HepG2 (cell line): ENCODE measurements around the gene ZNF26. TPM values are rescaled to one million over a fixed set of nuclear protein-coding genes. Genes with fewer than 3 reads are reported as not detected.
"Not testable (repeated sequence)": the region's sequence is repeated elsewhere in the genome, so short reads cannot be mapped to it uniquely, and the experiment has no call there.

Source experiments
- ATAC-seq: fragments of 200-7000 bp; cut with Tn5 transposase; 3 replicates; pipeline ENCODE4 v1.9.1; 2020; ENCODE audit warnings: mild to moderate bottlenecking, moderate library complexity
- BruUV-seq: library from RNA; stranded (reverse); fragments of 400-500 nt; replicated peaks from 2 replicates; lab custom pipeline; 2021; lab: Mats Ljungman, UMichigan
- CTCF ChIA-PET: fragments of 300-600 bp; formaldehyde crosslinking; extraction: SDS; loops from one replicate; lab custom pipeline; 2021; ENCODE audit warnings: low total read pairs, inconsistent platforms, low intra/inter-chr PET ratio; lab: Yijun Ruan, JAX
- POLR2A ChIA-PET: fragments of 350-600 bp; sonication (Branson Sonifier 250); formaldehyde crosslinking; loops from one replicate; lab custom pipeline; 2020; ENCODE audit warnings: antibody characterized with exemption, inconsistent platforms; lab: Yijun Ruan, JAX
- DNase-seq: peaks from one replicate; pipeline ENCODE4 v3.0.0-alpha.2; 2015; ENCODE audit warnings: low spot score
- FAIRE-seq: peaks from 3 replicates; lab custom pipeline; 2011; peaks lifted over from hg19 to GRCh38; lab: Jason Lieb, UNC
- H2AFZ ChIP-seq: one replicate; pipeline ENCODE4 v1.6.1; 2011; ENCODE audit warnings: low read length, inconsistent platforms
- H3K27ac ChIP-seq: fragments of 300-600 bp; 3 replicates; pipeline ENCODE4 v1.8.0; 2011; ENCODE audit warnings: mixed run types, mild to moderate bottlenecking, mixed read lengths, low read length, inconsistent platforms; ENCODE audit not compliant: insufficient read depth; ENCODE audit errors: extremely low read length
- H3K27me3 ChIP-seq, 2 experiments: fragments of 200-600 bp in 1 of 2; 2 replicates in 1 of 2; 3 replicates in 1 of 2; pipeline versions ENCODE4 v1.6.0 to v1.8.0; 2011; ENCODE audit warnings: low read length in 2 of 2, mild to moderate bottlenecking in 2 of 2, moderate library complexity in 2 of 2, inconsistent platforms in 1 of 2; ENCODE audit not compliant: insufficient read depth in 2 of 2, control insufficient read depth in 1 of 2
- H3K36me3 ChIP-seq, 2 experiments: fragments of 200-600 bp in 1 of 2; replicated peaks in 1 of 2; 2 replicates in 1 of 2; 3 replicates in 1 of 2; pipeline versions ENCODE4 v1.5.1 to v1.8.0; 2011; ENCODE audit warnings: low read length in 2 of 2, inconsistent platforms in 1 of 2; ENCODE audit not compliant: insufficient read depth in 2 of 2, control insufficient read depth in 1 of 2
- H3K4me1 ChIP-seq: 2 replicates; pipeline ENCODE4 v1.5.1; 2012; ENCODE audit warnings: low read length, inconsistent platforms; ENCODE audit not compliant: insufficient read depth
- H3K4me2 ChIP-seq: 2 replicates; pipeline ENCODE4 v1.6.0; 2011; ENCODE audit warnings: low read depth, low read length, inconsistent platforms
- H3K4me3 ChIP-seq, 3 experiments: fragments of 200-600 bp in 1 of 3; sonication (generic), shearing (Covaris generic) in 1 of 3; replicated peaks in 1 of 3; 2 replicates each; pipeline ENCODE4 v1.5.1; 2011 to 2016; ENCODE audit warnings: low read length in 3 of 3, inconsistent platforms in 2 of 3, low read depth in 2 of 3, mild to moderate bottlenecking in 2 of 3, control low read depth in 1 of 3, mixed read lengths in 1 of 3; ENCODE audit not compliant: insufficient read depth in 1 of 3
- H3K79me2 ChIP-seq: one replicate; pipeline ENCODE4 v1.6.1; 2011; ENCODE audit warnings: low read length, inconsistent platforms; ENCODE audit not compliant: insufficient read depth
- H3K9ac ChIP-seq: 2 replicates; pipeline ENCODE4 v1.6.0; 2011; ENCODE audit warnings: mild to moderate bottlenecking, low read depth, low read length, inconsistent platforms; ENCODE audit not compliant: insufficient read depth
- H3K9me3 ChIP-seq: 2 replicates; pipeline ENCODE4 v1.5.1; 2012; ENCODE audit warnings: mild to moderate bottlenecking, low read length
- H4K20me1 ChIP-seq: 2 replicates; pipeline ENCODE4 v1.6.0; 2011; ENCODE audit warnings: inconsistent platforms, mild to moderate bottlenecking, low read length, moderate library complexity; ENCODE audit not compliant: insufficient read depth
- E2F5 ChIP-seq: sonication (generic); formaldehyde crosslinking; conservative IDR thresholded peaks from 2 replicates; pipeline ENCODE4 v1.4.0; 2020; ENCODE audit warnings: missing genetic modification reagents
- MAZ ChIP-seq, 2 experiments: sonication (generic) in 1 of 2; formaldehyde crosslinking in 1 of 2; IDR thresholded peaks; 2 replicates each; pipeline versions ENCODE4 v1.5.0 to v1.6.1; 2012 to 2020; ENCODE audit warnings: low read depth in 2 of 2, mild to moderate bottlenecking in 2 of 2, borderline replicate concordance in 1 of 2, improper control_type of control experiment in 1 of 2, low read length in 1 of 2, missing genetic modification reagents in 1 of 2, moderate library complexity in 1 of 2
- PAX8 ChIP-seq: sonication (generic); formaldehyde crosslinking; IDR thresholded peaks from 2 replicates; pipeline ENCODE4 v1.8.0; 2022; ENCODE audit warnings: mild to moderate bottlenecking, missing genetic modification reagents, borderline replicate concordance
- PCBP2 ChIP-seq: fragments of 200-400 bp; formaldehyde crosslinking; optimal IDR thresholded peaks from 2 replicates; pipeline ENCODE3; 2018; ENCODE audit warnings: low read length, low read depth; ENCODE audit not compliant: poor library complexity, severe bottlenecking
- REST ChIP-seq, 2 experiments: IDR thresholded peaks; 2 replicates each; pipeline ENCODE4 v1.6.1; 2011 to 2012; ENCODE audit warnings: low read length in 2 of 2, borderline replicate concordance in 1 of 2, low read depth in 1 of 2, mild to moderate bottlenecking in 1 of 2, moderate library complexity in 1 of 2
- RORA ChIP-seq: sonication (generic); formaldehyde crosslinking; IDR thresholded peaks from 2 replicates; pipeline ENCODE4 v1.5.0; 2020; ENCODE audit warnings: mild to moderate bottlenecking, missing genetic modification reagents, moderate library complexity
- TFDP1 ChIP-seq: IDR thresholded peaks from 2 replicates; pipeline ENCODE4 v1.6.1; 2016; ENCODE audit warnings: missing compliant biosample characterization, missing genetic modification reagents, borderline replicate concordance
- ZNF780A ChIP-seq: sonication (generic); formaldehyde crosslinking; IDR thresholded peaks from 2 replicates; pipeline ENCODE4 v1.8.0; 2022; ENCODE audit warnings: mild to moderate bottlenecking, missing genetic modification reagents, moderate library complexity
- WGBS: methylation state at CpG from one replicate; pipeline ENCODE4 v1.1.6; 2017; ENCODE audit warnings: low lambda C conversion rate; 5-methylcytosine and 5-hydroxymethylcytosine counted together
- in situ Hi-C: cut with HindIII; loops from 2 replicates; pipeline ENCODE4 v1.10.0; 2017; ENCODE audit warnings: low pct_unique_long_range_greater_than_20kb; ENCODE audit not compliant: extremely low pct_ligation_motif_present
- intact Hi-C: fragments of 100-400 bp; cut with micrococcal nuclease; formaldehyde crosslinking; loops from one replicate; pipeline ENCODE4 v1.10.0; 2022; ENCODE audit not compliant: unreplicated experiment
- polyA plus RNA-seq, 8 experiments: library from polyadenylated mRNA; depleted of rRNA in 3 of 8; stranded (reverse) in 7 of 8; unstranded in 1 of 8; fragments of >200 nt; fragmentation: Illumina TruSeq in 4 of 8; extraction: Trizol in 4 of 8; gene quantifications; 2 replicates each; pipeline versions ENCODE4 v1.2.1 to v1.2.3, GENCODE V29; 2011 to 2016; ENCODE audit warnings: low read depth in 4 of 8, missing spikeins in 1 of 8, mixed read lengths in 1 of 8; ENCODE audit not compliant: insufficient read depth in 1 of 8
- total RNA-seq, 5 experiments: library from RNA; depleted of rRNA; stranded (reverse); fragments of >200 nt; fragmentation: Illumina TruSeq; extraction: Trizol; gene quantifications; 2 replicates each; pipeline ENCODE4 v1.2.3, GENCODE V29; 2016; ENCODE audit warnings: low read depth in 1 of 5

The ZNF26 gene
- total and polyA plus RNA-seq, 2 of the 13 experiments (the other 11 are each of a cell fraction or from before 2014, with no cell fraction given): 3.8 to 6.5 TPM

- TF ChIP-seq TFDP1 (CRISPR knock-in tag): no peak
- no peak for TF ChIP-seq PCBP2
- no peak for TF ChIP-seq RORA (CRISPR knock-in tag)
- TF ChIP-seq, all 625 proteins: peak for 0
These were observed 48.7 kb upstream of the ZNF26 start (continued) for GRCh38 chr12:132937476-132937875.

GRCh38 chr12:132938807-132939206, 47.4 kb upstream of the ZNF26 start:
- ATAC-seq, H3K4me1 ChIP-seq, POLR2A ChIA-PET, BruUV-seq, H3K4me2 ChIP-seq, H3K9ac ChIP-seq, CTCF ChIA-PET, H3K4me3 ChIP-seq, DNase-seq, H2AFZ ChIP-seq, H3K27ac ChIP-seq, in situ Hi-C loops, intact Hi-C loops, H3K27me3 ChIP-seq, FAIRE-seq, H3K79me2 ChIP-seq, H4K20me1 ChIP-seq: not testable (repeated sequence)
- Histone ChIP-seq H3K36me3 (peaks cover 9 to 28% of the 10 kb centered on the region in 2 experiments; a peak in 3 of 5 replicates), H3K9me3 (peaks cover 69% of the 10 kb centered on the region)
- WGBS: 96% methylated on average over 9 of the region's 25 CpGs

DNA sequence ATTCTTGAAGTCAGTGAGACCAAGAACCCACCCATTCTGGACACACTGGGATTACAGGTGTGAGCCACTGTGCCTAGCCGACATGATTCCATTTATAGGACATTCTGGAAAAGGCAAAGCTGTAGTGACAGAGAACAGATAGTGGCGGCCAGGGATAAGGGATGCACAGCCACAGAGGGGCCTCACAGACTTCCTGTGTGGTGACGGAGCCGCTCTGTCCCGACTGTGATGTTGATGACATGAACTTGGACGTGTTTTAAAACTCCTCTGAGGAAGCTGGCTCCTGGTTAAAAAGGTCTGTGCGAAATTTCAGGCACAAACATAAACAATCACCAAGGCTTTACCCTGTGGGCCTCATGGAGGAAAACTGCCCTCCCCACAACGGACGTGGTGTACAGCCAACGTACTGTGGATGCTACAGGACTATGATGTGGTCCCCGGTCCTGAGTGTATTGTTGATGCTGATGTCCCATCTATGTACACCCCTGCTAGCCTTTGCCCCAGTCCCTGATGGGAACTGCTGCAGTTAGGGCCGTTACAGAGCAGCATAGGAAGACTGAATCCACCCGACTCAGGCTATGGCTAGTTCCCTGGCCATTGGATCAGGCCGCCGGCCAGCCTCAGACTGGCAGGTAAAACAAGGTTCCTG, 46.0 kb upstream of the ZNF26 start:
- no peak overlapping the region for H3K27ac ChIP-seq
- intact Hi-C loops: no loop called here
- no peak overlapping the region for H3K4me3 ChIP-seq
- 93% methylated on average over 14 of the region's 15 CpGs for WGBS
- H3K79me2 ChIP-seq: no peaks in the 10 kb centered on the region
- no peaks in the 10 kb centered on the region for H3K4me1 ChIP-seq
- ATAC-seq (no peak; the same call in 2 of the 3 replicates), FAIRE-seq (no peak), DNase-seq (no peak)
- H4K20me1 ChIP-seq: no peaks in the 10 kb centered on the region
- peaks cover 12 to 41% of the 10 kb centered on the region in 2 experiments; a peak in 4 of 5 replicates for H3K36me3 ChIP-seq
- in situ Hi-C loops: no loop called here
- ChIA-PET CTCF (no interaction called here), POLR2A (no interaction called here)
- no TSS peak for BruUV-seq
- peaks cover 71% of the 10 kb centered on the region for H3K9me3 ChIP-seq
- H3K9ac ChIP-seq: no peak overlapping the region
- H2AFZ ChIP-seq: no peak overlapping the region
- H3K27me3 ChIP-seq: no peaks in the 10 kb centered on the region
- H3K4me2 ChIP-seq: no peak overlapping the region
- TF ChIP-seq MAZ (IDR thresholded peaks at IDR 0.05; ENCODE audit: borderline replicate concordance, low read depth, low read length) (no peak), MAZ (CRISPR knock-in tag; IDR thresholded peaks at IDR 0.05; ENCODE audit: low read depth) (no peak), ZNF780A (no peak), REST (IDR thresholded peaks at IDR 0.05; ENCODE audit: borderline replicate concordance in 1 of 2, low read depth in 1 of 2, low read length in 2 of 2) (no peak), PAX8 (CRISPR knock-in tag) (no peak), E2F5 (CRISPR knock-in tag) (no peak)
